ENCODE data around the gene CANT1. TPM values are rescaled to one million over a fixed set of nuclear protein-coding genes. Genes with fewer than 3 reads are reported as not detected.

CANT1 gene
- total and polyA plus RNA-seq, 2 donors from 2014 or later, result 23.0 to 56.6 TPM

DNA sequence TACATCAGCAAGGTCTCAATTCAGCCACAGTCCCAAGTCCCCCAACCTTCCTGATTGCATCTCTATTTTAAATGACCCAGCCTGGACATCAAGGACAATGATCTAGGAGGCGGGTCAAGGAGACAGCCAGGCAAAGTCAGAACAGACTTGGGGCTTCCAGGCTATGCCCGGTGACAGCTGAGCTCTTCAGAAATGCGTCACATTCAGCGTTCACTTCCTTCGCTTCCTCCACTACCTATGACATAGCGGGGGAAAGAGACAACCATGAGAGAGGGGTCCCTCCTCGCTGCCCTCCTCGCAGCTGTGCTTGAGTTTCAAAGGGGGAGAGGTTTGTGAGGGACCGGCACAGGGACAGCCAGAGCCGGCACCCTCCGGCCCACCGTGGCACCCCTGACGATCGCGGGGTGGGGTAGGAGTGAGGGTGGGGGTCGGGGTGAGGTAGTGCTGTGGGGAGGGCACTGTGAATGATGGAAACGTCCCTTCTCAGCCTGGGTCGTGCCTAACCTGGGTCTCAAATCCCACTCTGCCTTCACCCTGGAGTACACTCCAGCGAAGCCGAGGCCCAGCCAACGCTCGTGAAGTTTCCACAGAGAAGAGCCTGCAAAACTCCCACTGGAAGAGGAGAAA, 17.5 kb downstream of the CANT1 start:
- TF ChIP-seq, protein P1, sequence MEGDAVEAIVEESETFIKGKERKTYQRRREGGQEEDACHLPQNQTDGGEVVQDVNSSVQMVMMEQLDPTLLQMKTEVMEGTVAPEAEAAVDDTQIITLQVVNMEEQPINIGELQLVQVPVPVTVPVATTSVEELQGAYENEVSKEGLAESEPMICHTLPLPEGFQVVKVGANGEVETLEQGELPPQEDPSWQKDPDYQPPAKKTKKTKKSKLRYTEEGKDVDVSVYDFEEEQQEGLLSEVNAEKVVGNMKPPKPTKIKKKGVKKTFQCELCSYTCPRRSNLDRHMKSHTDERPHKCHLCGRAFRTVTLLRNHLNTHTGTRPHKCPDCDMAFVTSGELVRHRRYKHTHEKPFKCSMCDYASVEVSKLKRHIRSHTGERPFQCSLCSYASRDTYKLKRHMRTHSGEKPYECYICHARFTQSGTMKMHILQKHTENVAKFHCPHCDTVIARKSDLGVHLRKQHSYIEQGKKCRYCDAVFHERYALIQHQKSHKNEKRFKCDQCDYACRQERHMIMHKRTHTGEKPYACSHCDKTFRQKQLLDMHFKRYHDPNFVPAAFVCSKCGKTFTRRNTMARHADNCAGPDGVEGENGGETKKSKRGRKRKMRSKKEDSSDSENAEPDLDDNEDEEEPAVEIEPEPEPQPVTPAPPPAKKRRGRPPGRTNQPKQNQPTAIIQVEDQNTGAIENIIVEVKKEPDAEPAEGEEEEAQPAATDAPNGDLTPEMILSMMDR (IDR thresholded peaks at IDR 0.05; ENCODE audit: borderline replicate concordance, extremely low read depth, insufficient read depth), result no peak
- Histone ChIP-seq H3K27ac (ENCODE audit: low read depth in 2 of 2, low read length in 2 of 2) (peak overlapping the region in 1 of 2 donors; percentile 28), H3K9me3 (ENCODE audit: control insufficient read depth in 2 of 3, insufficient read depth in 1 of 3, low read length in 3 of 3) (no peaks in the 10 kb centered on the region), H3K4me3 (ENCODE audit: low read length in 3 of 3) (no peak overlapping the region), H3K4me1 (ENCODE audit: control insufficient read depth in 2 of 3, insufficient read depth in 2 of 3, low read depth in 1 of 3, low read length in 3 of 3) (peaks cover 0 to 9% (median 0%) of the 10 kb centered on the region in 3 donors), H3K36me3 (ENCODE audit: control insufficient read depth in 2 of 3, insufficient read depth in 3 of 3, low read length in 3 of 3) (peaks cover 0 to 7% (median 5%) of the 10 kb centered on the region in 3 donors), H3K27me3 (ENCODE audit: control insufficient read depth, insufficient read depth, low read length) (no peaks in the 10 kb centered on the region), H3K9ac (ENCODE audit: low read length in 3 of 3) (no peak overlapping the region)
- FAIRE-seq (no peak), DNase-seq (peak in 1 of 5 donors; percentile 30)
- intact Hi-C loops (cut with DNase I), result no loop called here

DNA sequence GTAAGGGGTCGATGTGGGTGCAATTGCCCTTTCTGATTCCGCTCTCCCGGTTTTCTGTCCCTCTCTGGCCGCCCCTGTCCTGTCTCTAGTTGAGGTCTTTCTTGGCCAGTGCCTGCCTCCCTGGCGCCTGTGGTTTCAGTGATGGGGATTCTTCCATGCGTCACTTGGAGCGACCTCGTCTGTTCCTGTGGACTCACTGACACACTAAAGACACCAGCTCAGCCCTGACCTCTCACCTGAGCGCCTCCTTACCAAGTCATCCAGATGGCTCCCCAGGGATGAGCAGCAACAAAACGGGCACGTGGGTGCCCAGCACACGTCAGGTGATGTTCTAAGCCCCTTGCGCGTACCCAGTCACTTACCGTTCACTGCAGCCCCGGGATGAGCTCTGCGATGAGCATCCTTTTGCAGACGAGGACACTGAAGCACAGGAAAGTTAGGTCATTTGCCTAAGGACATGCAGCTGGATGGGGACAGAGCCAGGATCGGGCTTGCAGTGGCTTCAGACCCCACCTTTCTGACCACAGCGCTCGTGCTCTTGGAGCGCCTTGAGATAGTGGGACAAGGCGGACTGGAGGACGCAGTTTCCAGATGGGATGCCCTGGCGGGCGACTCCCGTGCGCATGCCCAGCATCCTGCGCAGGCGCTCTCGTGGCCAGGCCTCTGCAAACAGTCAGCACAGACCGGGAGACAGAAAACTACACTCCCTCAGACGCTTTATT, 18.4 kb downstream of the CANT1 start:
- Histone ChIP-seq H3K4me1 (ENCODE audit: control insufficient read depth in 2 of 3, insufficient read depth in 2 of 3, low read depth in 1 of 3, low read length in 3 of 3) (peaks cover 0 to 7% (median 4%) of the 10 kb centered on the region in 3 donors), H3K36me3 (ENCODE audit: control insufficient read depth in 2 of 3, insufficient read depth in 3 of 3, low read length in 3 of 3) (peaks cover 0 to 5% (median 3%) of the 10 kb centered on the region in 3 donors), H3K9ac (ENCODE audit: low read length in 3 of 3) (no peak overlapping the region), H3K27me3 (ENCODE audit: control insufficient read depth, insufficient read depth, low read length) (no peaks in the 10 kb centered on the region), H3K27ac (ENCODE audit: low read depth in 2 of 2, low read length in 2 of 2) (no peak overlapping the region), H3K4me3 (ENCODE audit: low read length in 3 of 3) (no peak overlapping the region), H3K9me3 (ENCODE audit: control insufficient read depth in 2 of 3, insufficient read depth in 1 of 3, low read length in 3 of 3) (no peaks in the 10 kb centered on the region)
- DNase-seq, result no peak
- FAIRE-seq, result no peak
- intact Hi-C loops (cut with DNase I), result no loop called here
- TF ChIP-seq, protein P1 (IDR thresholded peaks at IDR 0.05; ENCODE audit: borderline replicate concordance, extremely low read depth, insufficient read depth), result no peak

DNA sequence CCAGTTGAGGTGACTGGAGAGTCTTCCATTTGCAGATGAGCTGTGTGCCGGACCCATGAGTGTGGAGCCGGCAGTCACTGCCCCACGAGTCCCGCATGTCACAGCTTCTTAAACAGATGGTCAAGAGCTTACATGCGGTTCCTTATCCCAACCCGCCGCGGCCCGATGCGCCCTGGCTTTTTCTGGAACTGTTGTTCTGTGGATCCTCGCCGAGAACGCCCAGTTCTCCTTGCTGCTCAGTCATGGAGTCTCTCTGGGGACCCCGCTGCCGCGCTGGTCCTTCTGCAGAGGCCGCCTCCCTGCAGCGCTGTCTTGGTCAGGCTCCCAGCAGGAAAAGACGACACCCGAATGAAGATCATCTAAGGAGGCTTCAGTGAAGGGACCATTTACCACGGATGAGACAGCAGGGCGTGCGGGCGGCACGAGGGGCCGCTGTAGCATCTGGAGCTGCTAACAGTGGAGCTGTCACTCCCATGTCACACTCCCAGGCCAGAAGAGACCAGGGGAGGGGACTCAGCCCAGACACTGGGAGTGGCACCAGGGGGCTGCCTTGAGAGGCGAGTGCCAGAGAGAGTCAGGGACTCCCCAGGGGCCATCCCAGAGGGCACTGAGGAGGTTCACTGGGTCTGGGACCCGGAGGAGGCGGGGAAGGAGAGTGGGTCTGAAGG, 19.1 kb downstream of the CANT1 start:
- Histone ChIP-seq H3K9ac (ENCODE audit: low read length in 3 of 3) (no peak overlapping the region), H3K27ac (ENCODE audit: low read depth in 2 of 2, low read length in 2 of 2) (no peak overlapping the region), H3K4me1 (ENCODE audit: control insufficient read depth in 2 of 3, insufficient read depth in 2 of 3, low read depth in 1 of 3, low read length in 3 of 3) (peaks cover 0 to 7% (median 2%) of the 10 kb centered on the region in 3 donors), H3K36me3 (ENCODE audit: control insufficient read depth in 2 of 3, insufficient read depth in 3 of 3, low read length in 3 of 3) (peaks cover 0 to 5% (median 3%) of the 10 kb centered on the region in 3 donors), H3K4me3 (ENCODE audit: low read length in 3 of 3) (no peak overlapping the region), H3K27me3 (ENCODE audit: control insufficient read depth, insufficient read depth, low read length) (no peaks in the 10 kb centered on the region), H3K9me3 (ENCODE audit: control insufficient read depth in 2 of 3, insufficient read depth in 1 of 3, low read length in 3 of 3) (no peaks in the 10 kb centered on the region)
- intact Hi-C loops (cut with DNase I), result no loop called here
- no peak for FAIRE-seq
- TF ChIP-seq, protein P1 (IDR thresholded peaks at IDR 0.05; ENCODE audit: borderline replicate concordance, extremely low read depth, insufficient read depth), result no peak
- DNase-seq, result peak in 1 of 5 donors; percentile 71
